Small intestine (tissue), 7 donors: ENCODE measurements around the gene HINT2. TPM values are rescaled to one million over a fixed set of nuclear protein-coding genes. Genes with fewer than 3 reads are reported as not detected.

Source experiments
- DNase-seq, 2 donors: peaks; one replicate each; pipeline versions ENCODE4 v3.0.0 to v3.0.0-alpha.2; 2013
- FAIRE-seq: peaks from 2 replicates; lab custom pipeline; 2012; peaks lifted over from hg19 to GRCh38; lab: Jason Lieb, UNC
- H3K27ac ChIP-seq, 3 donors: one replicate each; pipeline ENCODE4 v1.5.1; 2013; ENCODE audit warnings: low read length in 2 of 3, mild to moderate bottlenecking in 2 of 3, control low read depth in 1 of 3, inconsistent platforms in 1 of 3, low read depth in 1 of 3, moderate library complexity in 1 of 3
- H3K27me3 ChIP-seq, 3 donors: one replicate each; pipeline ENCODE4 v1.6.1; 2013; ENCODE audit warnings: low read length in 3 of 3, inconsistent platforms in 1 of 3; ENCODE audit not compliant: control insufficient read depth in 3 of 3, insufficient read depth in 3 of 3
- H3K36me3 ChIP-seq, 3 donors: one replicate each; pipeline ENCODE4 v1.6.1; 2013; ENCODE audit warnings: low read length in 3 of 3, inconsistent platforms in 1 of 3, low read depth in 1 of 3, mild to moderate bottlenecking in 1 of 3, moderate library complexity in 1 of 3; ENCODE audit not compliant: control insufficient read depth in 3 of 3, insufficient read depth in 2 of 3
- H3K4me1 ChIP-seq, 3 donors: one replicate each; pipeline ENCODE4 v1.6.1; 2013; ENCODE audit warnings: low read length in 2 of 3, inconsistent platforms in 1 of 3, low read depth in 1 of 3, mild to moderate bottlenecking in 1 of 3, moderate library complexity in 1 of 3; ENCODE audit not compliant: control insufficient read depth in 3 of 3, insufficient read depth in 2 of 3
- H3K4me3 ChIP-seq, 3 donors: one replicate each; pipeline ENCODE4 v1.5.1; 2013; ENCODE audit warnings: low read length in 3 of 3, control low read depth in 1 of 3, inconsistent platforms in 1 of 3, low read depth in 1 of 3, mild to moderate bottlenecking in 1 of 3, moderate library complexity in 1 of 3
- H3K9me3 ChIP-seq, 2 donors: one replicate each; pipeline ENCODE4 v1.6.1; 2013; ENCODE audit warnings: low read depth in 1 of 2, low read length in 1 of 2; ENCODE audit not compliant: control insufficient read depth in 2 of 2, insufficient read depth in 1 of 2
- WGBS, 3 donors: extraction: QIAGEN DNeasy Blood & Tissue Kit; methylation state at CpG; one replicate each; pipeline ENCODE4 v1.1.7; 2013; 5-methylcytosine and 5-hydroxymethylcytosine counted together
- polyA plus RNA-seq, 4 donors: library from polyadenylated mRNA; stranded (reverse) in 3 of 4; unstranded in 1 of 4; fragments of 200-250 nt in 3 of 4; fragments of 120-200 nt in 1 of 4; gene quantifications; one replicate each; pipeline versions ENCODE4 v1.2.1 to v1.2.3, GENCODE V29; 2013
- donor health status: healthy with polysubstance abuse.
- donor health status: control.
- donor health status: control.
- donor health status: Bipolar disorder and iron deficiency.
- donor health status: healthy.

Gene HINT2
- polyA plus RNA-seq, 4 donors = 34.4 to 138 (median 93.9) TPM

- H3K27ac ChIP-seq = peak overlapping the region in 2 of 3 donors; percentile 44 to 74
- FAIRE-seq = no peak
These were observed 29.9 kb upstream of the HINT2 start for GRCh38 chr9:35844628-35845270.

DNA sequence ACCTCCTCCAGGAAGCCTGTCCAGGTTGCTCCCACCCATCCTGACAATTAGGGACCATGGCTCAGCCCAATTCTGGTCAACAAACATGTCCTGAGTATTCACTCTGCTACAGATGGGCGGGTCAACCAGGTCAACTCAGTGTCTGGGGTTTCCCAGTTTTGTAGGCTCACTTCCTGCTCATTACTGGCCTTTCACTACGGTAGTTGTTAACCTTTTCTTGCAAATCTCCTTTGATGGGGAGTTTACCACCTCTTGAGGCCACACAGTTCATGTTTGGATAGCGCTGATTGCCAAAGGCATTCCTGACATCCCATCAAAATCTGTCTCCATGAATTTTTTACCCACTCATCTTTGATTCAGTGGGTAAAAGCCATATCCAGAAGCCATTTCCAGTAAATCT is 28.0 kb upstream of the HINT2 start:
- no peak for DNase-seq

More at GRCh38 chr9:35844628-35845270, 29.9 kb upstream of the HINT2 start:
- Histone ChIP-seq H3K9me3 (no peaks in the 10 kb centered on the region), H3K27me3 (no peaks in the 10 kb centered on the region), H3K4me1 (peaks cover 0 to 13% (median 8%) of the 10 kb centered on the region in 3 donors), H3K4me3 (no peak overlapping the region), H3K36me3 (peaks cover 0 to 66% (median 0%) of the 10 kb centered on the region in 3 donors)
- DNase-seq = peak; percentile 38 to 79
- WGBS, 3 donors = 35 to 59% (median 54%) methylated on average over 7 of the region's 7 CpGs

GRCh38 chr9:35842020-35842745 is 27.3 kb upstream of the HINT2 start:
- H3K36me3 ChIP-seq = peaks cover 0 to 69% (median 0%) of the 10 kb centered on the region in 3 donors
- H3K4me3 ChIP-seq = no peak overlapping the region
- no peaks in the 10 kb centered on the region for H3K9me3 ChIP-seq
- H3K27ac ChIP-seq = no peak overlapping the region
- DNase-seq (no peak), FAIRE-seq (no peak)
- H3K27me3 ChIP-seq = no peaks in the 10 kb centered on the region
- peaks cover 0 to 13% (median 8%) of the 10 kb centered on the region in 3 donors for H3K4me1 ChIP-seq
- WGBS, 3 donors = 92 to 94% (median 92%) methylated on average over 17 of the region's 17 CpGs

More for the DNA sequence above, 28.0 kb upstream of the HINT2 start:
- Histone ChIP-seq H3K4me1 (peaks cover 0 to 13% (median 8%) of the 10 kb centered on the region in 3 donors), H3K27me3 (no peaks in the 10 kb centered on the region), H3K27ac (peak overlapping the region in 1 of 3 donors; percentile 5), H3K9me3 (no peaks in the 10 kb centered on the region), H3K4me3 (no peak overlapping the region), H3K36me3 (peaks cover 0 to 66% (median 0%) of the 10 kb centered on the region in 3 donors)
- WGBS, 3 donors = 69 to 77% (median 70%) methylated on average over 3 of the region's 3 CpGs
- FAIRE-seq = no peak

DNA sequence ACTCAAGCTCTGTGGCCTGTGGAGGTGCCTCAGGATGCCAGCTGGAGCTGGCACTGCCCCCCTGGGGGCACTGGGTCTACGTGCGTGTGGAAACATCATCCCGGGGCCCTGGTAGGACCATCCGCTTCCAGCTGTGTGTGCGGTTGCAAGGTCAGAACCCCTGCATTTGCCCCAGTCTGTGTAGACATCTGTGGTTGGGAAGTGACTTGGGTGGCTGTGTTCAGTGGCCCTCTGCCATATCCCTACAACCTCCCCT is 26.7 kb upstream of the HINT2 start:
- H3K9me3 ChIP-seq = no peaks in the 10 kb centered on the region
- H3K36me3 ChIP-seq = peaks cover 0 to 66% (median 0%) of the 10 kb centered on the region in 3 donors
- no peaks in the 10 kb centered on the region for H3K27me3 ChIP-seq
- WGBS, 3 donors = 87 to 94% (median 89%) methylated on average over 5 of the region's 5 CpGs
- FAIRE-seq (no peak), DNase-seq (no peak)
- H3K27ac ChIP-seq = no peak overlapping the region
- no peak overlapping the region for H3K4me3 ChIP-seq
- H3K4me1 ChIP-seq = peaks cover 0 to 13% (median 8%) of the 10 kb centered on the region in 3 donors

DNA sequence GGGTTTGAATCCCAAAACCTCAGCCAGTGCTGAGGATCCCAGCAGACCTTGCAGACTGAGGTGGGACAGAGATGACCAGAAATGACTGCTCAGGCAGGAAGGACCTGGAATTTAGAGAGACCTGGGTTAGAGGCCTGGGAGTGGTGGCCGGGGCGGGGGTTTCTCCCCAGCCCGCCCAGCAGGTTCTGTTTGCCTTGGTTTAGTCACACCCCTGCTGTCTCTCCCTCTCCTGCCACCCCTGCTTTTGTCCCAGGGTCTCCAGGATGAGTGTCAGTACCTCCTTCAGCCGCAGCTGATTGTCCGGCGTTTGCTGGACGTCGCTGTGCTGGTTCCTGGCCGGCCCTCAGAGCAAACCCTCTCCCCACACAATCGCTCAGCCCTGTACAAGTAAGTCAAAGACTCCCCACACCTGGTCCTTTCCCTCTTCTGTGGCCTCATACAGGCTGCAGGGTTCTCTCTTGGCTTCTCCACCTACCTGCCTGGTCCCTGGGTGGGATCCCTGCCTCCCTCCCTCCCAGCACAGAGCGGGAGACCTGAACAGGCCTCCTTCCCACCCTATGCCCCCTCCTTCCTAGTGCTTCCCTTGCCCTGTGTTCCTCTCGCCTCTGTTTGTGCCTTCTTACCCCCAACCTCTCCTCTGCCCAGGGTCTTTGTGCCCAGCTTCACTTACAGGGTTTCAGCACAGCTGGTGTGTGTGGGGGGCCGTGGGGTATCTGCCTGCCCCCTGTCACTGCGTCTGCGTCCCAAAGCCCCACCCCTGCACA is 26.2 kb upstream of the HINT2 start:
- no peak for DNase-seq
- Histone ChIP-seq H3K4me3 (no peak overlapping the region), H3K36me3 (peaks cover 0 to 65% (median 0%) of the 10 kb centered on the region in 3 donors), H3K27me3 (no peaks in the 10 kb centered on the region), H3K9me3 (no peaks in the 10 kb centered on the region), H3K27ac (no peak overlapping the region), H3K4me1 (peaks cover 0 to 17% (median 8%) of the 10 kb centered on the region in 3 donors)
- no peak for FAIRE-seq
- WGBS, 3 donors = 92 to 97% (median 95%) methylated on average over 12 to 15 of the region's 15 CpGs

DNA sequence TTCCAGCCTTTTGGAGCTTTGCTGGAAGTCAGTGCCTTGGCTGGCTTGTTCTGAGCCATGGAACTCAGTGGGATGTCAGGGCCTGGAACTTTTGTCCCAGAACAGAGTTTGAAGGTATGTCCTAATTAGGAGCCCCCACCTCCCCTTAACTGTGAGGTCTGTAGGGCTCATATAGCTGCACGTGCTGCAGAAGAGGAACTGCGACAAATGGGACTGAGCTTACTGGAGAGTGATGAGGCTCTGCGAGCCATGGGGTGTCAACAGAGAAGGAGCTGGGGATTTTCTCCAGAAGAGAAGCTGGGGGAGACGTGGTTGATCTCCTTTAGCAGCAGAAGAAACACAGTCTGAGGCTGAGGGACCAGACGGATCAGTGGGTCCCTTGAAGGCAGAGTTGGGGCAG is 25.1 kb upstream of the HINT2 start:
- Histone ChIP-seq H3K36me3 (peaks cover 0 to 69% (median 0%) of the 10 kb centered on the region in 3 donors), H3K4me1 (peaks cover 2 to 23% (median 5%) of the 10 kb centered on the region in 3 donors), H3K27me3 (no peaks in the 10 kb centered on the region), H3K4me3 (no peak overlapping the region), H3K9me3 (no peaks in the 10 kb centered on the region), H3K27ac (no peak overlapping the region)
- FAIRE-seq (no peak), DNase-seq (no peak)
- 85 to 96% (median 87%) methylated on average over 5 of the region's 5 CpGs for WGBS, 3 donors

DNA sequence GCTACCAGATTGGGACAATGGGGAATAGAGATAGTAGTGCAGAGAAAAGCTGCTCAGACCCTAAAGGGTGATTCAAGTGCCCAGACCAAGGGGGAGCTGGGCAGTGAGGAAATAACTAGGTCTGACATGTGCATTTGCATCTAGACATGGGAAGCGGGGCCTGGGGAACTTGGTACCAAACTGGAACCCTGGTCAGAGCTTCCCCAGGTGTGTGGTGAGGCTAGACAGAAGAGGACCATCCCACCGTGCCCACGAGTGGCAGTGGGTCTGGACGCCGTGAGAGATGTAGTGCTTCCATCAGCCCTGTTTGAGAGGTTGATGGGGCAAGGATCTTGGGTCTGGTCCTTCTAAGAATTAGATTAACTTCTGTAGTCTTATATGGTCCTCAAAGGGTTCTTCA is 21.8 kb upstream of the HINT2 start:
- DNase-seq (no peak), FAIRE-seq (no peak)
- Histone ChIP-seq H3K36me3 (peaks cover 0 to 67% (median 0%) of the 10 kb centered on the region in 3 donors), H3K27me3 (no peaks in the 10 kb centered on the region), H3K9me3 (no peaks in the 10 kb centered on the region), H3K4me3 (no peak overlapping the region), H3K4me1 (peaks cover 3 to 53% (median 4%) of the 10 kb centered on the region in 3 donors), H3K27ac (no peak overlapping the region)
- 94 to 95% (median 94%) methylated on average over 5 of the region's 5 CpGs for WGBS, 3 donors

GRCh38 chr9:35835766-35836165 is 20.9 kb upstream of the HINT2 start:
- 18 to 61% (median 24%) methylated on average over 2 of the region's 2 CpGs for WGBS, 3 donors
- Histone ChIP-seq H3K36me3 (peaks cover 0 to 59% (median 0%) of the 10 kb centered on the region in 3 donors), H3K27ac (no peak overlapping the region), H3K4me3 (no peak overlapping the region), H3K9me3 (no peaks in the 10 kb centered on the region), H3K27me3 (no peaks in the 10 kb centered on the region), H3K4me1 (peaks cover 3 to 59% (median 4%) of the 10 kb centered on the region in 3 donors)
- peak in 1 of 2 donors; percentile 63 for DNase-seq
- FAIRE-seq = no peak
